ENCODE measurements around the gene PKD2. TPM values are rescaled to one million over a fixed set of nuclear protein-coding genes. Genes with fewer than 3 reads are reported as not detected.

Gene PKD2
- total and polyA plus RNA-seq, 2 of the 13 experiments (the other 11 are each of a cell fraction or from before 2014, with no cell fraction given): 5.6 to 9.1 TPM

- H3K4me3 ChIP-seq (replicated peaks in 1 of 3; ENCODE audit: insufficient read depth in 1 of 3, low read depth in 2 of 3, low read length in 3 of 3): no peak overlapping the region
- no peaks in the 10 kb centered on the region for H3K9me3 ChIP-seq (ENCODE audit: low read length)
- no TSS peak for BruUV-seq (replicated peaks)
- no peak for ATAC-seq
- H3K36me3 ChIP-seq (replicated peaks in 1 of 2; ENCODE audit: control insufficient read depth in 1 of 2, insufficient read depth in 2 of 2, low read length in 2 of 2): no peaks in the 10 kb centered on the region
- H3K27ac ChIP-seq (ENCODE audit: extremely low read length, insufficient read depth, low read length): no peak overlapping the region
- intact Hi-C loops (cut with micrococcal nuclease; ENCODE audit: unreplicated experiment): no loop called here
- H3K27me3 ChIP-seq (ENCODE audit: control insufficient read depth in 1 of 2, insufficient read depth in 2 of 2, low read length in 2 of 2): no peaks in the 10 kb centered on the region
- no peak overlapping the region for H3K9ac ChIP-seq (ENCODE audit: insufficient read depth, low read depth, low read length)
- TF ChIP-seq ETV6 (CRISPR knock-in tag; conservative IDR thresholded peaks at IDR 0.05): no peak
- CTCF ChIA-PET (ENCODE audit: low intra/inter-chr PET ratio, low total read pairs): no interaction called here
- FAIRE-seq: no peak
- H3K79me2 ChIP-seq (ENCODE audit: insufficient read depth, low read length): no peaks in the 10 kb centered on the region
- H3K4me1 ChIP-seq (ENCODE audit: insufficient read depth, low read length): peaks cover 38% of the 10 kb centered on the region
- in situ Hi-C loops (cut with HindIII; ENCODE audit: extremely low pct_ligation_motif_present, low pct_unique_long_range_greater_than_20kb): no loop called here
- 94% methylated on average over 2 of the region's 2 CpGs for WGBS (ENCODE audit: low lambda C conversion rate)
- POLR2A ChIA-PET: no interaction called here
- H4K20me1 ChIP-seq (ENCODE audit: insufficient read depth, low read length): no peaks in the 10 kb centered on the region
- DNase-seq (ENCODE audit: low spot score): no peak
- H3K4me2 ChIP-seq (ENCODE audit: low read depth, low read length): no peak overlapping the region
- no peak overlapping the region for H2AFZ ChIP-seq (ENCODE audit: low read length)
Observed at GRCh38 chr4:87970121-87970520, 37.3 kb upstream of the PKD2 start.

- Histone ChIP-seq H3K27me3 (ENCODE audit: control insufficient read depth in 1 of 2, insufficient read depth in 2 of 2, low read length in 2 of 2) (no peaks in the 10 kb centered on the region), H3K4me1 (ENCODE audit: insufficient read depth, low read length) (peaks cover 52% of the 10 kb centered on the region), H3K9ac (ENCODE audit: insufficient read depth, low read depth, low read length) (no peak overlapping the region), H3K9me3 (ENCODE audit: low read length) (no peaks in the 10 kb centered on the region), H3K79me2 (ENCODE audit: insufficient read depth, low read length) (peaks cover 12% of the 10 kb centered on the region), H3K4me2 (ENCODE audit: low read depth, low read length) (no peak overlapping the region), H3K4me3 (replicated peaks in 1 of 3; ENCODE audit: insufficient read depth in 1 of 3, low read depth in 2 of 3, low read length in 3 of 3) (no peak overlapping the region), H3K36me3 (replicated peaks in 1 of 2; ENCODE audit: control insufficient read depth in 1 of 2, insufficient read depth in 2 of 2, low read length in 2 of 2) (no peaks in the 10 kb centered on the region), H3K27ac (ENCODE audit: extremely low read length, insufficient read depth, low read length) (no peak overlapping the region), H4K20me1 (ENCODE audit: insufficient read depth, low read length) (no peaks in the 10 kb centered on the region), H2AFZ (ENCODE audit: low read length) (no peak overlapping the region)
- intact Hi-C loops (cut with micrococcal nuclease; ENCODE audit: unreplicated experiment) (no loop called here), in situ Hi-C loops (cut with HindIII; ENCODE audit: extremely low pct_ligation_motif_present, low pct_unique_long_range_greater_than_20kb) (no loop called here)
- CTCF ChIA-PET (ENCODE audit: low intra/inter-chr PET ratio, low total read pairs): interaction anchor here (5.3 kb wide), 1 partner anchor 119 kb away, joined by 67 read pairs; no protein-coding TSS in a partner anchor
- no peak for FAIRE-seq
- no TSS peak for BruUV-seq (replicated peaks)
- no peak for ATAC-seq
- DNase-seq (ENCODE audit: low spot score): no peak
- POLR2A ChIA-PET: interaction anchor here (0.7 kb wide), 1 partner anchor 153 kb away, joined by 3 read pairs; no protein-coding TSS in a partner anchor
- 0% methylated on average over 1 of the region's 1 CpG for WGBS (ENCODE audit: low lambda C conversion rate)
- TF ChIP-seq HNRNPLL (IDR thresholded peaks at IDR 0.05; ENCODE audit: low read depth, low read length, poor library complexity, severe bottlenecking) (no peak), SNAI1 (CRISPR knock-in tag; IDR thresholded peaks at IDR 0.05; ENCODE audit: borderline replicate concordance) (no peak), TMF1 (CRISPR knock-in tag; IDR thresholded peaks at IDR 0.05; ENCODE audit: low read depth) (no peak), ZNF703 (CRISPR knock-in tag; IDR thresholded peaks at IDR 0.05; ENCODE audit: borderline replicate concordance) (no peak), SP1 (IDR thresholded peaks at IDR 0.05) (no peak), SP1 (CRISPR knock-in tag; IDR thresholded peaks at IDR 0.05) (no peak), ZNF260 (CRISPR knock-in tag; IDR thresholded peaks at IDR 0.05; ENCODE audit: borderline replicate concordance, low read depth) (no peak), KDM6A (CRISPR knock-in tag; IDR thresholded peaks at IDR 0.05; ENCODE audit: low read depth) (no peak), ELF4 (CRISPR knock-in tag; IDR thresholded peaks at IDR 0.05; ENCODE audit: borderline replicate concordance) (no peak), ZFX (CRISPR knock-in tag; IDR thresholded peaks at IDR 0.05; ENCODE audit: low read depth) (no peak), SKIL (CRISPR knock-in tag; IDR thresholded peaks at IDR 0.05; ENCODE audit: borderline replicate concordance) (no peak), HIC2 (CRISPR knock-in tag; IDR thresholded peaks at IDR 0.05; ENCODE audit: low read depth) (no peak), HINFP (CRISPR knock-in tag; IDR thresholded peaks at IDR 0.05; ENCODE audit: low read depth) (no peak)
Observed at GRCh38 chr4:87971866-87972265, 35.6 kb upstream of the PKD2 start.

Data from HepG2 (cell line).